WI38 (cell line): Measurements from ENCODE around the gene SST.

Experiments
- H3K4me3 ChIP-seq: 2 replicates; pipeline ENCODE4 v1.5.1; 2011; ENCODE audit warnings: low read depth, mild to moderate bottlenecking, control low read depth, low read length
- TF ChIP-seq, protein P1 (sequence below): IDR thresholded peaks from 2 replicates; pipeline ENCODE4 v1.5.1; 2012; ENCODE audit warnings: low read depth, mild to moderate bottlenecking, control low read depth, low read length

SST gene

DNA sequence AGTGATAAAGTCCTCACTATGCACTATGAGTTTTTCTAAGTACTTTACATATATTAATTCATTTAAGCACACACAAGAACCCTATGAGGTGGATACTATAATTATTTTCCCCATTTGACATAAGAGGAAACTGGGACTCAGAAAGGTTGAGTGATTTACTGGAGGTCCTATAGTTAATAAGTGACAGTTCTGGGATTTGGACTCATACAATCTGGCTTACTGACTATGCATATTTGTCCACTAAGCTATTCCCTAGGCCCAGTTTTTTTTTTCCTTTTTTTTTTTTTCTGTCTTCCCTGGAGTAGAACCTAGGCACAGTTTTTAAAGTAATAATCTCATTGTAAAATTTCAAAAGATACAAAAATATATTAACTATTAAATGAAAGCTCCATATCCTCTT lies 38.5 kb upstream of the SST start:
- TF ChIP-seq, protein P1, sequence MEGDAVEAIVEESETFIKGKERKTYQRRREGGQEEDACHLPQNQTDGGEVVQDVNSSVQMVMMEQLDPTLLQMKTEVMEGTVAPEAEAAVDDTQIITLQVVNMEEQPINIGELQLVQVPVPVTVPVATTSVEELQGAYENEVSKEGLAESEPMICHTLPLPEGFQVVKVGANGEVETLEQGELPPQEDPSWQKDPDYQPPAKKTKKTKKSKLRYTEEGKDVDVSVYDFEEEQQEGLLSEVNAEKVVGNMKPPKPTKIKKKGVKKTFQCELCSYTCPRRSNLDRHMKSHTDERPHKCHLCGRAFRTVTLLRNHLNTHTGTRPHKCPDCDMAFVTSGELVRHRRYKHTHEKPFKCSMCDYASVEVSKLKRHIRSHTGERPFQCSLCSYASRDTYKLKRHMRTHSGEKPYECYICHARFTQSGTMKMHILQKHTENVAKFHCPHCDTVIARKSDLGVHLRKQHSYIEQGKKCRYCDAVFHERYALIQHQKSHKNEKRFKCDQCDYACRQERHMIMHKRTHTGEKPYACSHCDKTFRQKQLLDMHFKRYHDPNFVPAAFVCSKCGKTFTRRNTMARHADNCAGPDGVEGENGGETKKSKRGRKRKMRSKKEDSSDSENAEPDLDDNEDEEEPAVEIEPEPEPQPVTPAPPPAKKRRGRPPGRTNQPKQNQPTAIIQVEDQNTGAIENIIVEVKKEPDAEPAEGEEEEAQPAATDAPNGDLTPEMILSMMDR, result no peak
- no peak overlapping the region for H3K4me3 ChIP-seq

DNA sequence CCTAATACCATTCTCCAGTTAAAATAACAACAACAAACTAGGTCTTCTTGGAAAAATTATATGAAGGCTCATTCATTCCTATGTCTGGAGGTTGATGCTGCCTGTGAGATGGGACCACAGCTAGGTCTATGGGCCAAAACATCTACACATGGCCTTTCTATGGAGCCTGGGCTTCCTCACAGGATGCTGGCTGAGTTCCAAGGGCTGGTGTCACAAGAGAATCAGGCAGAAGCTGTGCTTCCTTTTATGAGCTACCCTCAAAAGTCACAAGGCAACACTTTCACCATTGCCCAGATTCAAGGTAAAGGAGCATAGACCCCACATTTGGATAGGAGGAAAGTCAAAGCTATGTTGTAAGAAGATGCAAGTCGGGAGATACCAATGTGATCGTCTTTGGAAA lies 36.8 kb upstream of the SST start:
- TF ChIP-seq, protein P1, result no peak
- no peak overlapping the region for H3K4me3 ChIP-seq

DNA sequence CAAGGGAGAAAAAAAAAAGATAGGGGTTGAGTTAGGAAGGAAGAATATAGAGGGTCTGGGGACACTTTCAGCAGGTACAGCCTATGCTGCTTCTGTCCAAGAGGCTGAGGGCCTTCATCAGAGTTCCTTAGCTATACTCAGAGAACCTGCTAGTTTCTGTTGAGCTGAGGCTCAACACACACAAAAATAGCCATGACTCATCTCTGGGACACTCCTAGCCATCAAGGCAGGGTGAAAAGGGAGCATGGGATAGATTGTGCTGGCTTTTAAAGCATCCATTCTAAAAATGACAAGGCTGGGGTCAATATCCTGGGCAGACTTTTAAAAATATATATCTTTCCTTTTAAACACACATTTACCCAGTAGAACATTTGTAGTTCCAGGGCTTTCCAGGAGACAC lies 35.0 kb upstream of the SST start:
- TF ChIP-seq, protein P1, result no peak
- H3K4me3 ChIP-seq, result no peak overlapping the region

DNA sequence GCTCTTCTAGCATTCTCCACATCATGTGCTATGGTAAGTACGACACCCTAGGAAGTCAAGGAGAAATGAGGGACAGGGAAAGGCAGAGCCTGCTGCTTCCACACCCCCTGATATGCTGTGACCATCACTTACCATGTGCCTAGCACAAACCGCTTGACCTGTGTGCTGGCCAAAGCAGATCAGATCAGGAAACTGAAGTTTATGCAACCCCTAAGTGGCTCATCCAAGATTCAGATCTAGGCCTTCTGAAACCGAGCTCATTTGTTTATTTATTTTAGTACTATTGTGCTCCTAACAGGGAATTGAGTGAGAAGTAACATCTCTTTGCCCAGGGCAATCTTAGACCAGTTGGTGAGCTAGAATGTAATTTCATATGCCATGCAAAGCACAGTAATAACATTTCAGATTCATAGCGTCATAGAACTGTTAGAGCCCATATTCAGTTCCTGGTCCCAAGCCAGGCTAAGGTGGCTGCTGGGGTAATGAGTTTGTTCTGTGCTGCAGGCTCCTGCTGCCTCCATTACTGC lies 32.4 kb upstream of the SST start, which contains the start of gene RTP2:
TSS of gene RTP2 (minus strand) at position 51 of the 527 bp plus-strand sequence. CDS start 429 bp downstream, outside the sequence.
- H3K4me3 ChIP-seq, result no peak within 1 kb of the TSS
- TF ChIP-seq, protein P1, result no peak

DNA sequence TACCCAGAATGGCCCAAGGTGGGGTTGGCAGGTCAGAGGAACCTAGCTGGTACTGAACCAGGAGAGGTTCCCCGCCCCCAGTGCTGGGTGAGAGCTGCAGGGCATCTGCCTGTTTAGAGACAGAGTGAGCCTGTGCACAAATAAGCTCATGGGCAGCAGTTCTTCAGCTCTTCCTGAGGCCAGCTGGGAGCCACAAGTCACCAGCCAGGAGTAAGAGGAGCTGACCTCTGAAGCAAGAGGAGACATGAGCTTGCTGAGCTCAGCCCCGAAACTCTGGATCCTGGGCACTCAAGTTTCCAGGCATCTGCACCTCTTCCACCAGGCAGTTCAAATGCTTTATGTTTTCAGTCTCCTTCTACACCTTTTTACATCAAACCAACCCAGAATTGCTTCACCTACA lies 30.1 kb upstream of the SST start:
- H3K4me3 ChIP-seq, result no peak overlapping the region
- TF ChIP-seq, protein P1, result no peak

DNA sequence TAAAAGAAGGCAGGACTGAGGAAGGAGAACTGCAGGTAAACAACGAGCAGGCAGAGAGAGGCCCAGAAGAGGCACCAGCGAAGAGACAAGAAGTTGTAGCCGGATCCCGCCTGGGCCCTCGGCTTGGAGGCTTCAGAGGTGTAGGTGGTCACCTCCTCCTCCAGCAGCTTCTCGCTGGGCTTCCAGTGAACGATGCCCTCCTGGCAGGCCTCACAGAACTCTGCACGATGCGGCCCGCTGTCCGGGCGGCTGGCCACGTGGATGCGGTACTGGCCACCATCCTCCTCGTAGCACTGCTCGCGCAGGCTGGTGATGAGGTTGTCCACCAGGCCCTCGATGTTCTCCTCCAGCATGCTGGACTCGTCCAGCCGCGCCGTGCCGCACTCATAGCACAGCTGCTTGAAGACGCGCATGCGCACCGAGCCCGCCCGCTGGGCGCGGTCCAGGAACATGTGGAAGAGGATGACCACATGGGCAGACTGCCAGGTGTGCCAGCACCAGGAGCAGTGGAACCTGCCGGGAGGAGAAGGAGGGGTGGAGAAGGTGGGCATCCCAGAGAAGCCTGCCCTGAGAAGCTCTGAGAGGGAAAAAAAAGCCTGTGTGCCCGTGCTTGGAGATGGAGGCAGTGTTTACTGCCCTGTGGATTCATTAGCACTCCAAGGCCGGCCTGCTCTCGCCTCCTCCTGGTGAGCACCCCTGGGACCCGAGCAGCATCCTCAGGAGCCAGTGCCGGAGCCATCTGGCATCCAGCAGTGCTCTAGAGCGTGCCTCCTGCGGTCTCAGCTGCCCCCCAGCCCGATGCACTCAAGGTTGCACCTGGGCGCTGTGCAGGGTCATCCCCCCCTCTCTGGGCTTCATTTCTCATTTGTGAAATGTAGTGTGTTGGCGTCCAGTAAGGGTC lies 28.6 kb upstream of the SST start:
- TF ChIP-seq, protein P1, result no peak
- no peak overlapping the region for H3K4me3 ChIP-seq

DNA sequence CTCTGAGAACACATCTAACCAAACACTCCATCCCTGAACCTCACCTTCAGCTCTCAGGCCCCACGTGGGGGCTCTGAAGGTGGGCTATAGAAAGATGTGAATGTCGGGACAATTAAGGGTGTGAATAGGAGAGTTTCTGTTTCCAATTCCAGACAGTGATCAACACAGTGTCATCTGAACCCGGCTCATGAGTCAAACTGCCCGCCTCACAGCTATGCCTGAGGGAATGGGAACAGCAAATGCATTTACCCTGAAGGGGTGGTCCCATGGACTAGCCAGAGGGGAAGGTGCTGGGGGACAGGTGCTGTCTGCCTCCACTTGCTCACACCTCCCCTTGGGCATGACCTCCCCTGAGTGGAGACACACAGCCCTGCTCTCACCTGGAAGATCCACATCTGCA lies 25.8 kb upstream of the SST start:
- TF ChIP-seq, protein P1, result no peak
- H3K4me3 ChIP-seq, result no peak overlapping the region
